HG03045 (cell line): Measurements from ENCODE around the gene IQCE.
"Not testable (repeated sequence)": the region's sequence is repeated elsewhere in the genome, so short reads cannot be mapped to it uniquely, and the experiment has no call there.

ENCODE experiments used
- ATAC-seq: cut with Tn5 transposase; IDR thresholded peaks from one replicate; pipeline ENCODE4 v1.9.1; 2021; ENCODE audit warnings: mild to moderate bottlenecking, moderate library complexity; ENCODE audit not compliant: unreplicated experiment

Gene IQCE

DNA sequence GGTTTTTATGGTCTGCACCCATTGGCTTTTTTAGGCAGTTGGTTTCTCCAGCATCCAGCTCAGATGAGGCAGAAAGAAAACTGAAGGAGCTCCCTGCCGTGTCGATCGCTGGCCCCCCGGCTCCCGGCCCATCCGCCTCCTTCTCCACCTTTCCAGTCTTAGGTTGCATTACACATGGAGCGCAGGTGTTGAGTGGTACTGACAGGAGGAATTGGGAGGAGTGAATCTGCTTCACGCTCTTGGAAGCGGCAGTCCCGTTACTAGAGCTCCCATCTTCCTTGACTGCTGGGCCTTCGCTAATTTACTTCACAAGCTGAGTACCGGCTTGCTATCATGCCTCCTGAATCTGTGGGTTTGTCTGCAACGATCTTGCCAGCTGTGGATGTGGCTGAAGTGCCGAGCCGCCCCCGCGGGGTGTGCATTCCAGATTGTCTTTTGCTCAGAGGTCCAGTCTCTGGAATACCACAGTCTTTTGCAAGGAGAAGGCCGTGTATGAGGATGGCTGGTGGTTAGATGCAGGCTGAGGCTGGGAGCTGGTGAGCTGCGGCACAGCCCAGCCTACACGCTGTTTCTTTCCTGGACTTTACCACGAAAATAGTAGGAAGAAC is 17.1 kb downstream of the IQCE start:
- ATAC-seq, result no peak

DNA sequence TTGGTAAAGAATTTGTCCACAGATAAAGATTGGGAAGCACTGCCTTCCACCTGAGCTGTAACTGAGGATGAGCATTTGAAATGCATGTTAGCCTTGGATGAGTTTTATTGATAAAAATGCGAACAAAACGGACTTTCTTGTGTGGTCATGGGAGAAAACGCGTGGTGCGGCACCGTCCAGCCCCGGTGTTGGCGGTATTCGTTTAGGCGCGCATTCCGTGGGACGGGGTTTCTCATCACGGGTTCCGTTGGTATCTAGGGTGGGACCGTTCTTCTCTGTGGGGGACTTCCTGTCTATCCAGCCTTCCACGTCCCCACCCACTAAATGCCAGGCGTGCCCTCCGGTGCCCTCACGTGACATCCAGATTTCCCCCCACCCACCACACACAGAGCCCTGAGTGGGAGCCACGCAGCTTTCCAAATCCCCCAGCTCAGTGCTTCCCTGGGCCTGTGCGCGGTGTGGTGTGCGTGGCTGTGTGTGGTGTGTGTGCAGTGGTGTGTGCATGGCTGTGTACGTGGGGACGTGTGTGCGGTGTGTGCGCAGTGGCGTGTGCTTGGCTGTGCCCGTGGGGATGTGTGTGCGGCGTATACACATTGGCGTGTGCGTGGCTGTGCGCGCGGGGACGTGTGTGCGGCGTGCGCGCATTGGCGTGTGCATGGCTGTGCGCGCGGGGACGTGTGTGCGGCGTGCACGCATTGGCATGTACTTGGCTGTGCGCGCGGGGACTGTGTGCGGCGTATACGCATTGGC is 18.1 kb downstream of the IQCE start:
- ATAC-seq, result no peak

DNA sequence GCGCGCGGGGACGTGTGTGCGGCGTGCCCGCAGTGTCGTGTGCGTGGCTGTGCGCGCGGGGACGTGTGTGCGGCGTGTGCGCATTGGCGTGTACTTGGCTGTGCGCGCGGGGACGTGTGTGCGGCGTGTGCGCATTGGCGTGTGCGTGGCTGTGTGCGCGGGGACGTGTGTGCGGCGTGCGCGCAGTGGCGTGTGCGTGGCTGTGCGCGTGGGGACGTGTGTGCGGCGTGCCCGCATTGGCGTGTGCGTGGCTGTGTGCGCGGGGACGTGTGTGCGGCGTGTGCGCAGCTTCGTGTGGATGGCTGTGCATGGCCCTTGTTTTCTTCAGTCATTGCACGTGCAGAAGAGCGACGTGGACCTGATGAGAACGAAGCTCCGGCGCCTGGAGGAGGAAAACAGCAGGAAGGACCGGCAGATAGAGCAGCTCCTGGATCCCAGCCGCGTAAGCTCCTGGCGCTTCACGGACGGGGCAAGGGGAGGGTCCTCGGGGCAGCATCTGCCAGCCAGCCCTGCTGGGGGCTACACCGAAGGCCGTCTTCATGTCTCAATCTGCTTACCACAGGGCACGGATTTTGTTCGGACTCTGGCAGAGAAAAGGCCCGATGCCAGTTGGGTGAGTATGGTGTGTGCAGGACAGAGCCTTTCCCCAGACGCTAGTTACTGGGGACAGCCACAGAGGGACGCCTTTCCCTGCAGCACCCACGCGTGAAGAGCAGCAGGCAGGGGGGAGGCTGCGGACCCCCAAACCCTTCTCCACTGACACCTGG is 19.3 kb downstream of the IQCE start:
- ATAC-seq, result no peak

DNA sequence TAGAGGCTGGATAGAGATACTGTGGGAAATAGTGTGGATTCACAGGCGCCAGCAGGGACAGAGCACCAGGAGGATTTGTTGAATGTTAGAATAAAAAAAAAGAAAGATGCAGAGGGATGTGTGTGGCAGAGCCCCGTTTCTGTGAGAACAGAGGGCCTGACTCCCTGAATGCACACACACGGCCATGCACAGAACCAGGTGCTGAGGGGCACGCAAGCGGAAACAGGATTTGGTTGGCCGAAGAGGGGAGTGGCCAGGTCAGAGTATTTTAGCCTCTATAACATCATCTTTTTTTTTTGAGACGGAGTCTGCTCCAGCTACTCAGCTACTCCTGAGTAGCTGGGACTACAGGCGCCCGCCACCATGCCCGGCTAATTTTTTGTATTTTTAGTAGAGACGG is 21.9 kb downstream of the IQCE start:
- ATAC-seq, result no peak

DNA sequence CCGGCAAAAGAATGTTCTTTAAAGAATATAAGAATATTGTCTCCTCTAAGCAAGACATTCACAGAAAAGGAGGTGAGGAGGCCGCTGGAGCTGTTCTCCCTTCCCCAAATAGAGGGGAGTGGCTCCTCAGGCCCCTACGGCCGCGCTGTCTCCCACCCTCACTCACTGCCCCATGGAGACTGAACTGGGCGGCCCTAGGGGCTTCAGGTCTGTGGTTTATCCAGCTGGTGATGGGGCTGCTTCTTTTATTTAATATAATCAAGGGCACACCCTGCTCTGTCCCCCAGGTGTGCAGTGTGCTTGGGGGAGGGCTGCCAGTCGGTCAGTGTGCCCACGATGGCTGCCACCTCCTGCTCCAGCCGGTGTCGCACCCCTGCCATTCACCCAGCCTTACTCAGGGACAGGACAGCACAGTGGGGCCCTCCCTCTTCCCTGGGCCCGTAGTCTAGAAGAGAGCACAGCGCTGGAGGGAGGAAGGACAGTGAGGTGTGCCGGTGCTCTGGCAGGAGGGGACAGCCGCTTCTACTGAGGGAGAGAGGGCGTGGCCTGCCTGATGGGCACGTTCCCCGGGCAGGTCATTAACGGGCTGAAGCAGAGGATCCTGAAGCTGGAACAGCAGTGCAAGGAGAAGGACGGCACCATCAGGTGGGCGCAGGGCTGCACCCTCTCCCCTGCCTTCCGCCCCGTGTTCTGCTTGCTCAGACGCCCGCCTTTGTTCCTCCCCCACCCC is 23.4 kb downstream of the IQCE start:
- ATAC-seq, result no peak

DNA sequence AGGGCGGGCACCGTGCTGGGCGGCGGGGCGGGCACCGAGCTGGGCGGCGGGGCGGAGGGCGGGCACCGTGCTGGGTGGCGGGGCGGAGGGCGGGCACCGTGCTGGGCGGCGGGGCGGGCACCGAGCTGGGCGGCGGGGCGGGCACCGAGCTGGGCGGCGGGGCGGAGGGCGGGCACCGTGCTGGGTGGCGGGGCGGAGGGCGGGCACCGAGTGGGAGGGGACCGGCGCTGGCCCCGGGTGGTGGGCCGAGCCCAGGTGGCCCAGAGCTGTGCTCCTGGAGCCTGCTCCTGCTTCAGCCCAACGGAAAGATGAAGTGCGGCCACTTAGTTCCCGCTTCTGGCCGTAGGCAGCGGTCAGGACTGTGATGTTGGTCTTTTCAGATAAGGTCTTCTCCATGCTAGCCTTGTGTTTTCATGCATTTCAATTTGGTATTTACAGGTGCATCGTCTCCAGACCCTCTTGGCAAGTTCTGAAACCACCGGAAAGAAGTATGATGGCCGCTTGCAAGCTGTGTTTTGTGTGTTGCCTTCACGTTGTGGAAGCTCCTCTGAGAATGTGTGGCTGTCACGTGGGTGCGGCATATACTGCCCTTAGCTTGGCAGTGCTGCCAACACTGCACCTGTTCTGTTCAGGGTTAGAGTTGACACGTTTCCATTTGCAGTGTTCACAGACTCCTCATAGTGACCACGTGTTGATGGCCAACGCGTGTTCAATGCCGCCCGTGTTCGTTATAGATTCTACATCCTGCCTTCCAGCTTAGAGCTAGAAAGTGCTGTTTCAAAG is 25.2 kb downstream of the IQCE start:
- ATAC-seq, result no peak

DNA sequence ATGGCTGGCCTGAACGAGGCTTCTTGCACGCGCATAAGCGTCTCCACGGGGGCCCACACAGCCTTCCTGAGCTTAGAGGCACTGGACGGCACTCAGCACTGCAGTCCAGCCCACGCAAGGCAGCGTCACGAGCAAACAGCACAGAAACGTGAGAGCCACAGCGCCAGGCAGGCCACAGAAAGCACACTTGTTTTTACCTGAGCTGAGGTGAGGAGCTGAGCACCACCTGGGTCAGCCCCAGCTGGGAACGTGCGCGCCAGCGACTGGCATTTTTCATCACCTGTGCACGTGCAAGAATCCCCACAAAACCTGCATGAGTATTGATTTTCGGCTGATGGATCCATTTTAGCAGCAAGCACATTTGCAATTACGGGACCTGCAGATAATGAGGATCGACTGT is 26.7 kb downstream of the IQCE start:
- ATAC-seq, result no peak

DNA sequence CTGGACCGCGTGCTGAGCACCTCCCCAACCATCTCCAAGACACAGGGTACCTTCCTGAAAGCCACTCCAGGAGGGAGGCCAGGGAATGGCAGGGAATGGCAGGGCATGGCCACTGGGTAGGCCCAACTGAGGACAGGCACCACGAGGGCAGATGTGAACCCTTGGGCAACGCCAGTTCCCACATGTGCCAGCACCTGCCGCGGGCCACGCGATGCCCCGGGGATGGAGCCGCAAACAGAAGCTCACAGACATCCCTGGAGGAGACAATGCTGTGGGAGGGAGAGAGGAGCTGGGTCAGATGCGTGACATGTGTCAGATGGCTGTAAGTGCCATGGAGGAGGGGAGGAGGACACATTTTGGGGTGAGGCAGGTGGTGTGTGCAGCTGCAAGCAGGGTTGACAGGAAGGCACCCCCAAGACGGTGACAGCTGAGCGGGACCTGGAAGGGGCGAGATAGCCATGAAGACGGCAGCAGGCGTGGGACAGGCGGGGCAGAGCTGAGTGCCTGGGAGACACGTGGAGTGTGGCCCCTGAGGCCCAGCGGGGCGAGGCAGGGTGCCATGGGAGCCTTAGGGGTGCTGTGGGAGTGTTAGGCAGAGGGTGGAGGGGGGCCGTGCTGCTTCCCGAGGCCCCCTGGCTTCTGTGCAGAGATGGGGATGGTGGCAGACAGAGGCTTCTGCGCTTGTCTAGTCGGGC is 27.7 kb downstream of the IQCE start:
- no peak for ATAC-seq

DNA sequence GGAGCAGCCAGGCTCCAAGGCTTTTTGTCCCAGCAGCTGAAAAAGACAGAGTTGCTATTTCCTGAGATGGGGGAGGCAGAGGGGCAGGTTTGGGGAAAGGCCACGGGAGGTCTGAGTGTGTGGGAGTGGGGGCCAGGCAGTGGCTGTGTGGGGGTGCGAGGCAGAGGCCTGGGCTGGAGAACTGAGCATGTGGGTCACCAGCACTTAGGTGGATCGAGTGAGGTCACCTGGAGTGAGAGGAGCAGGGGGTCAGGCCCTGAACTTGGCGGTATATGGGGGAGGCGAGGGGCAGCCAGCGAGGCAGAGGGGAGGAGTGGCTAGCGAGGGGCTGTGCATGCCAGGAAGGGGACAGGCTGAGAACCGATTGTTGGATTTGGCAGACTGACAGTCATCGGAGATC is 28.4 kb downstream of the IQCE start:
- no peak for ATAC-seq

DNA sequence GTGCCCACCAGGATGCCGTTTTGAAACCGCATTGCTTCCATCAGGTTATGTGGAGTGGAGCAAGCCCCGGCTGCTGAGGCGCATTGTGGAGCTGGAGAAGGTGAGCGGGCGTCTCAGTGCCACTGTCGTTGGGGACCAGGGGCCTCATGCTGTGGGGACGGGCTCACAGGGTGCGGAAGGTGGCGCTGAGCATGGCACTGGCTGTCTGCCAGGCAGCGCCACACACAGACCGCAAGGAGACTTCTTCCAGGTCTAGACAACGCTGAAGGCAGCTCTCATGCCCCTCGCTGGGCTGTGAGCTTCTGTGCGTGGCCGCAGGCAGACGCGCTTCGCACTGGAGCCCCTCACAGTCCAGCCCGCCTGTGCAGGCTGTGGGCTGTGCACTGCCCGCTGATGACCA is 29.0 kb downstream of the IQCE start:
- no peak for ATAC-seq

DNA sequence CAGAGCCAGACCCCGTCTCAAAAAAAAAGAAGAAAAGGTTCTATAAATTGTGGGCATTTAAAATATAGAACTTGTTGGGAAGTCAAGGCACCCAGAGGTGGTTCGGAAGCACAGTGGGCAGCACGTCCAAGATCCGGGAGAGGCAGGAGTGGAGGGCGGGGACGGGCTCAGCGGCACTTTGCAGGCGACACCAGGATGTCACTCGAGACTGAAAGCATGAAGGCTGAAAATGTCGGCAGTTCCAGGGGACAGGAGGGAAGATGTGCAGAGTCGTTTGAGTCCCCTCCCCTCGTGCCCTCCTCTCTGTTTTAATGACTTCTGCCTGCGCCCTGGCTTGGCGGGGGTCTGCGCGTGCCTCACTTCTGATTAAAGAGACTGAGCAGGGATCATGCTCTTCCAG is 30.6 kb downstream of the IQCE start:
- ATAC-seq, result no peak

DNA sequence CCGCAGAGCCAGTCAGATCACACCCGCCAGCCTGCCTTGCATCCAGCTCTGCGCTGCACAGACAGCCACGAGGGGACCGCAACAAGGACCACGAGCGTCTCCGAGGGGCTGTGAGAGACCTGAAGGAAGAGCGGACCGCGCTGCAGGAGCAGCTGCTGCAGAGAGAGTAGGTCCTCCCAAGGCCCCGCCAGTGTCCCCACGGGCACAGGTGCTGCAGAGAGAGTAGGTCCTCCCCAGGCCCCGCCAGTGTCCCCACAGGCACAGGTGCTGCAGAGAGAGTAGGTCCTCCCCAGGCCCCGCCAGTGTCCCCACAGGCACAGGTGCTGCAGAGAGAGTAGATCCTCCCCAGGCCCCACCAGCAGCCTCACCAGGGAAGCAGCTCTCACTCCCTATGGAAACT is 31.2 kb downstream of the IQCE start:
- ATAC-seq, result not testable (repeated sequence)

DNA sequence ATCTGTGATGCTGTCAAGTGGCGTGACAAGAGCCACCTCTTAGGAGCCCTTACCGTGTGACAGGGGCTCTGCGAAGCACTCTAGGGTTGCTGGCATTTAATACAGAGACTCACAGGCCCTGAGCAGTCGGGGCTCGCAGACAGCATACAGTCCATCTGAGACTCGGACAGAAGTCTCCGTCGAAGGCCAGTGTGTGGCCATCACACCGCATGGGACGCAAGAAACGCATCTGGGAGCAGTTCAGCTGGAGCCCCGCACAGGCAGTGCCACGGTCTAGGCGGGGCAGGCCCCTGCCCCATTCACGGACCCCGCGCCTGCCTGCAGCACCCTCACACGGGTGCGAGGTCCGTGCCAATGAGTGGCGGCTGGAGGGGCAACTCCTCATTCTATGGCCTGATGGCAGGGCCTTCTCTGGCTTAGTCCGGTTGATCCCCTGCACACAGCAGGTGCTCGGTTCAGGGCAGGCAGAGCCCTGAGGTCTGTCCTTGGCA is 33.6 kb downstream of the IQCE start:
- ATAC-seq, result no peak

DNA sequence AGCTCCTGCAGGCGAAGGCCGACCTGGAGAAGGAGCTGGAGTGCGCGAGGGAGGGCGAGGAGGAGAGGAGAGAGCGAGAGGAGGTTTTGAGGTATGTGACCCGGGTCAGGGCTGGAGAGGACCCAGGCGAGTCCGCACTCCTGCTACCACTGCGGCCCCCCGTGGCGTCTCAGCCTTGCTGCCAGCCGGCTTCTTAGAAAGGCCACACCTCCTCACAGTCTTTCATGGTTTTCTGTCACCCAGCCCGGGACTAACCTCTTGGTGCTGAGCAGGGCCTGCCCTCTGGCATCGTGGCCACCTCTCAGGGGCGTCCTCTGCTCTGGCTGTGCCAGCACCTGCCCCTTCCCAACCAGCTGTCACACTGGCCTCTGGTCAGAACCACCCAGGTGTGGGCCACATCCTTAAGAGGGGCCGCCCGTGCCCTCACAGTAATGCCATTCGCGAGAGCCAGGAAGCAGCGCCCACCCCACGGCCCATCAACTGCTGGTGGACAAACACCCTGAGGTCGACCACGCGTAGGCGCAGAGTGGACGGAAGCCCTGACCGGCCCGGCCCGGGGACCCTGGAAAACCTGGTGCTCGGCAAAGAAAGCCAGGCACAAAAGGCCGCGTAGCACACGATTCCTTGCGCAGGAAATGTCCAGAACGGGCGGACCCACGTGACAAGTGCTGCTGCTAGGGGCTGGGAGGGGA is 34.4 kb downstream of the IQCE start:
- no peak for ATAC-seq

DNA sequence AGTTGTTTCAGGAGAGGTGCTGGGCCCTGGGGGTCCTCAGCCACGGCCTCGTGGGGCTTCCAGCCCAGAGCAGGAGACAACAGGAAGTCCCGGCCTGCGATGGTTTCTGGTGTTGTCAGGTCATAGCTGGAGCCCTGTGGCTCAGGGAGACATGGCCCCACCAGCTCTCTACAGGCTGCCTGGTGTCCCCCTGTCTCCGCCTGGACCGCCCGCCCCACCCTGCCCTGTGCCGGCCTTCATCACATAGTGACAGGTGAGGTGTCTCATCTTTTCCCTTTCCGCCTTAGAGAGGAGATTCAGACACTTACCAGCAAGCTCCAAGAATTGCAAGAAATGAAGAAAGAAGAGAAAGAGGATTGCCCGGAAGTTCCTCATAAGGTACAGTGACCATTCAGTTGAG is 35.8 kb downstream of the IQCE start:
- no peak for ATAC-seq

DNA sequence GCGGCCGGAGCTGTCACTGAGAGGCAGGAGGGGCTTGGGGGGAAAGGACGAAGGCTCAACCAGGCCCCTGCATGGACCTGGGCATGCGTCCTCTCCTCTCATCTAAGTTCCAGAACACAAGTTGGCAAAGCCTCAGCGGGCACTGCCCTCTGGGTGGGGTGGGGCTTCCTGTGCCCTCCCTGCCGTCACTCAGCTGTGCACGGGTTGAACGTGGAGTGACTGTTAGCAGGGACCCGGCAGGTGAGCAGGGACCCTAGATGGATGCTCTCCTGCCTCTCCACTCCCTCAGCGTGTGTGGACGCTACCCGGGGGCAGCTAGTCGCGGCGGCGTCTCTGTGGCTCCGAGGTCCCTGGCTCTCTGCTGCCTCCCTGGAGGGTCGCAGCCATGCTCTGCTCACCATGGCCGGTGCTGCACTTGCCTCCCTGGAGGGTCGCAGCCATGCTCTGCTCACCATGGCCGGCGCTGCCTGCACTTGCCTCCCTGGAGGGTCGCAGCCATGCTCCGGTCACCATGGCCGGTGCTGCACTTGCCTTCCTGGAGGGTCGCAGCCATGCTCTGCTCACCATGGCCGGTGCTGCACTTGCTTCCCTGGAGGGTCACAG is 36.6 kb downstream of the IQCE start:
- no peak for ATAC-seq

DNA sequence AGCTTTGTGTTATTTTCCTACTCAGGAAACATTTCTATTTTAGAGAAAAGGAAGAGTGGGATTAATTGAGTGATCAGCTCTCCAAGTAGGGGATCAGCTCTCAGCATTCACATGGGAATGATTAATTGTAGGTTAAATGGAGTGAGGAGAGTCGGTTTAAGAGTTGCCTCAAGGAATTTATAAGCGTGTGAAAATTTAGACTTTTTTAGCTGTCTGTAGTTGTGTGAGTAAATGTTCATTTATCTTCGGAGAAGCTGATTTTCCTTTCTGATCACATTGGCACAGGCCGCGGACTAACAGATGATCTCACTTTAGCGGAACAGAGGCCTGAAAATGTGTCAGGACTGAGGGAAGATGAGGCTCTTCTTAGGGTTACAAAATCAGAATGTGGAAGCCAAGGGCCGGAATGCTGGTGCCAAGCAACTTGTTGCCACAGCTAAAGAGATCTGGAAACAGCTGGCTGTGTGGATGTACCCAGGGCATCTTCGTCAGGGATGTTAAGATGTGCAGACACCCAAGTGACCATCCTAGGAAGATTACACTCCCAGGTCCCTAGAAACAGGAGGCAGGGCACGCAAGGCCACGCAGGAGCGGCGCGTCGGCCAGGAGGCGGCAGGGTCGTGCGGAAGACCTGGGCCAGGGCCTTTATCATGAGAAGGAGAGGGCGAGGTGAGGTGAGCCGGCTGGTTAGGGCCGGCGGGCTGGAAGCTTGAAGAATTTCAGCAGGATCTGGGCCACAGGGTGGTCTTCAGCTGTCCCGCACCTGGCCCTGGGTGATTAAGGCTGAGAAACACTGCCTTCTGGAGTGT is 37.9 kb downstream of the IQCE start:
- no peak for ATAC-seq

DNA sequence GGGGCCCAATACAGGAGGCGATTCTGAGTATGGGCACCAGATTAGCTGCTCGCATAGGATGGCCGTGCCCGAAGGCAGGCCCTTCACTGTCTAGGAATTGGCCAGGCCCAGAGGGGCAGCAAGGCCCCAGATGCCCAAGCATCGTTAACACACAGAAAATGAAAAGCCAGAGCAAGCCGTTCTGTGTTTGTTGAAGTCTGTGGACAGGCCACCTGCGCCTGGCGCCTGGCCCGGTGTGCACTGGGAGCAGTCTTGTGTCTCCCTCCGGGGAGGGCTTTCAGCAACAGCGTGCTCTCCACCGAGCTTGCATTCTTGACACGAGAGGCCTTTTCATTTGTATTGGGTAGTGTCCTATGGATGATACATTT is 38.5 kb downstream of the IQCE start:
- ATAC-seq, result no peak
